ENCODE measurements around the gene SCIN.

DNA sequence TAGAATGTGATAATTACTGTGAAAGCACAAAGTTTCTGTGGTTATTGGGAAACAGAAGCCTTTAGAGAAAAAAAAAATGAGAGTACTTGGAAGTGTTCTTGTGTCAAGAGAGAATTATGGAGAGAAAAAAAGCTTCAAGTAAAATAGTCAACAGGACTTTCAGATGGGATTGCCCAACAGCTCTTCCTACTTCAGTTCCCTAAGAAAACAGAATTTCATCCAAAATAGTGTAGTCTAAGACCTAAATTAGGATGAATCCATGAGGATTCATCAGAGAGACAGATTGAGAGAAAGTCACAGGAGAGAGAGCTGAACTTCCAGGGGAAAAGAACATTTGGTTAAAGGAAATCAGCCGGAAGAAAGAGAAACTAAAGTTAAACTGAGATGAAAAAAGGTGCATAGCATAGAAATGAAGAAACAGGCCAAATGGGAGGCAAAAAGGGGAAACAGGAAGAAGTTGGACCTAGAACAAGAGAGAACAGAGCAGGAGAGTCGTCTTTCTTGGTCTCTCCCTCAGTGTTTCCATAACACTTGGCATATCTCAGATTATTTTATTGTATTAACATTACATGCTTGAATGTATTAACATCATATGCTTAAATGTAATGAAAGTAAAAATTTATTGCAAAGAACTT lies 2.5 kb downstream of the SCIN start:
- TF ChIP-seq, protein P1, sequence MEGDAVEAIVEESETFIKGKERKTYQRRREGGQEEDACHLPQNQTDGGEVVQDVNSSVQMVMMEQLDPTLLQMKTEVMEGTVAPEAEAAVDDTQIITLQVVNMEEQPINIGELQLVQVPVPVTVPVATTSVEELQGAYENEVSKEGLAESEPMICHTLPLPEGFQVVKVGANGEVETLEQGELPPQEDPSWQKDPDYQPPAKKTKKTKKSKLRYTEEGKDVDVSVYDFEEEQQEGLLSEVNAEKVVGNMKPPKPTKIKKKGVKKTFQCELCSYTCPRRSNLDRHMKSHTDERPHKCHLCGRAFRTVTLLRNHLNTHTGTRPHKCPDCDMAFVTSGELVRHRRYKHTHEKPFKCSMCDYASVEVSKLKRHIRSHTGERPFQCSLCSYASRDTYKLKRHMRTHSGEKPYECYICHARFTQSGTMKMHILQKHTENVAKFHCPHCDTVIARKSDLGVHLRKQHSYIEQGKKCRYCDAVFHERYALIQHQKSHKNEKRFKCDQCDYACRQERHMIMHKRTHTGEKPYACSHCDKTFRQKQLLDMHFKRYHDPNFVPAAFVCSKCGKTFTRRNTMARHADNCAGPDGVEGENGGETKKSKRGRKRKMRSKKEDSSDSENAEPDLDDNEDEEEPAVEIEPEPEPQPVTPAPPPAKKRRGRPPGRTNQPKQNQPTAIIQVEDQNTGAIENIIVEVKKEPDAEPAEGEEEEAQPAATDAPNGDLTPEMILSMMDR (IDR thresholded peaks at IDR 0.05; ENCODE audit: control extremely low read depth in 1 of 3, insufficient read depth in 1 of 3, low read depth in 1 of 3, low read length in 3 of 3): no peak
- no peak for TF ChIP-seq POLR2AphosphoS5 (IDR thresholded peaks at IDR 0.05; ENCODE audit: low read depth, low read length)
- no peak for TF ChIP-seq EZH2 (IDR thresholded peaks at IDR 0.05; ENCODE audit: low read depth, low read length, severe bottlenecking)
- TF ChIP-seq RNF2 (IDR thresholded peaks at IDR 0.05; ENCODE audit: borderline replicate concordance, low read depth, low read length, missing control alignments, poor library complexity, severe bottlenecking): no peak
- no peak for TF ChIP-seq TCF12 (IDR thresholded peaks at IDR 0.05; ENCODE audit: low read depth, low read length)
- TF ChIP-seq, protein P2, sequence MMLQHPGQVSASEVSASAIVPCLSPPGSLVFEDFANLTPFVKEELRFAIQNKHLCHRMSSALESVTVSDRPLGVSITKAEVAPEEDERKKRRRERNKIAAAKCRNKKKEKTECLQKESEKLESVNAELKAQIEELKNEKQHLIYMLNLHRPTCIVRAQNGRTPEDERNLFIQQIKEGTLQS (IDR thresholded peaks at IDR 0.05; ENCODE audit: insufficient read depth, low read depth, low read length): no peak
- TF ChIP-seq SIRT6 (IDR thresholded peaks at IDR 0.05; ENCODE audit: low read length): no peak
- TF ChIP-seq POLR2A (IDR thresholded peaks at IDR 0.05; ENCODE audit: control extremely low read depth in 1 of 2, low read depth in 2 of 2, low read length in 2 of 2): no peak
- TF ChIP-seq YY1 (IDR thresholded peaks at IDR 0.05; ENCODE audit: low read depth, low read length): no peak
- TF ChIP-seq BRCA1 (IDR thresholded peaks at IDR 0.05; ENCODE audit: low read depth, low read length): no peak
- TF ChIP-seq PHF8 (conservative IDR thresholded peaks at IDR 0.05; ENCODE audit: low read depth, low read length): no peak
